Stimulated activated CD8-positive, alpha-beta memory T cell treated with anti-CD3 and anti-CD28 coated beads, Interleukin-4, amount 100 ng/mL, for 48 hours (primary cell): Measurements from ENCODE around the gene SERPING1.
"Not testable (repeated sequence)": the region's sequence is repeated elsewhere in the genome, so short reads cannot be mapped to it uniquely, and the experiment has no call there.

ENCODE experiments used
- DNase-seq: peaks from one replicate; pipeline ENCODE4 v3.0.0-alpha.2; 2020

SERPING1 gene

GRCh38 chr11:57638811-57639320 lies 41.4 kb downstream of the SERPING1 start:
- DNase-seq: no peak

- no peak for DNase-seq
These were observed 42.0 kb downstream of the SERPING1 start for GRCh38 chr11:57639321-57640067.

- no peak for DNase-seq
These were observed 42.7 kb downstream of the SERPING1 start for GRCh38 chr11:57640068-57640800.

- no peak for DNase-seq
These were observed 43.7 kb downstream of the SERPING1 start for GRCh38 chr11:57641011-57641807.

GRCh38 chr11:57643802-57644201 lies 46.3 kb downstream of the SERPING1 start:
- DNase-seq: no peak

- DNase-seq: peak; percentile 92
These were observed 47.5 kb downstream of the SERPING1 start for GRCh38 chr11:57644748-57645688.

GRCh38 chr11:57645689-57646085 lies 48.2 kb downstream of the SERPING1 start:
- no peak for DNase-seq

GRCh38 chr11:57646194-57646798 lies 48.8 kb downstream of the SERPING1 start:
- no peak for DNase-seq

GRCh38 chr11:57646799-57647303 lies 49.4 kb downstream of the SERPING1 start:
- DNase-seq: no peak

GRCh38 chr11:57647372-57647771 lies 49.9 kb downstream of the SERPING1 start:
- DNase-seq: no peak

- DNase-seq: no peak
These were observed 50.7 kb downstream of the SERPING1 start for GRCh38 chr11:57647960-57648800.

- no peak for DNase-seq
These were observed 51.6 kb downstream of the SERPING1 start for GRCh38 chr11:57648801-57649735.

GRCh38 chr11:57649826-57650738 lies 52.6 kb downstream of the SERPING1 start, which contains the start of gene YPEL4:
Gene YPEL4 (minus strand): TSS chr11:57649912. CDS start chr11:57647107, 2,805 bp downstream.
- peak; percentile 65 for DNase-seq

GRCh38 chr11:57650739-57651090 lies 53.2 kb downstream of the SERPING1 start:
- no peak for DNase-seq

- DNase-seq: no peak
These were observed 53.9 kb downstream of the SERPING1 start for GRCh38 chr11:57651408-57651807.

- not testable (repeated sequence) for DNase-seq
These were observed 54.7 kb downstream of the SERPING1 start for GRCh38 chr11:57652230-57652629.

- no peak for DNase-seq
These were observed 55.2 kb downstream of the SERPING1 start for GRCh38 chr11:57652662-57653061.

- DNase-seq: no peak
These were observed 55.7 kb downstream of the SERPING1 start for GRCh38 chr11:57653163-57653562.
